ENCODE measurements around the gene GHDC.

DNA sequence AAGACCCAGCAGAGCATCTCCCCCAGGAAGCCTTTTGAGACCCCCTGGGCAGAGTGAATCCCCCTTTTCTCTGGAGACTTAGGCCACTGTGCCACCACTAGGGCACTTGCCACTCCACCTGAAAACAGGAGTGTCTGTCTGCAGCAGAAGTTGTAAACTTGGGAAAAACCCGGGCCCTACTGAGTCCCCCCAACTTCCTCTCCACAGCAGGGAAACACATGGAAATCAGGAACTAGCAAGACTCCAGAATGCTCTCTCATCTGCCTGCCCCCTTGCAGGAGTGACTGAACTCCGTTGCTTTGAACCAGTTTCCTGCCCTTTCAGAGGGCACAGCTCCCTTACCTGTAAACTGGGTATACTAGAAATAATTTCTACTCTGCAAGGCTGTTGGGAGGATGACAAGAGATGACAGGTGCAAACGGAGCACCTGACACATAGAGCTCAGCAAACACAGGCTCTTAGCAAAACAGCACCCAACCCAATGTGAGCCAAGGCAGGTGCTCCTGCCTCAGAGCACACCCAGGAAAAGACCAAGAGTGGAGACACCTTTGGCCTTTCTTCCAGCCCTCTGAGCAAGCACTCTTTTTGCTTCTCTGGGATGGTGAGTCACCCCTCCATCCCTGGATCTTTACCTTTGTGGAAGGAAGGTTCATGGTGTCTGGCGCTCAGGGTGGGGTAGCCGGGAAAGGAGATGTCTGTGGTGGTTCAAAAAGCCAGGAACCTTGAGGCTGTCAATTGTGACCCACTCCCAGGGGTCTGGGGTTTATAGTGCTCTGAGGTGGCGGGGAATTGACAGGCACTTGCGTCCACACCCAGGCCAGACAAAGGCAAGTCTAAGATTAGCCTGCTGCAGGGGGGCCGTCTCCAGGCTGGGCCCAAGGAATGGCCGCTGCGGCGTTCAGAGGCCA is 9.3 kb downstream of the GHDC start, which contains the start of gene HCRT:
- TF ChIP-seq FOXJ3 (CRISPR knock-in tag; IDR thresholded peaks at IDR 0.05; ENCODE audit: borderline replicate concordance) (no peak), ZNF423 (CRISPR knock-in tag; IDR thresholded peaks at IDR 0.05) (no peak), E2F1 (CRISPR knock-in tag; IDR thresholded peaks at IDR 0.05) (no peak), ATF2 (CRISPR knock-in tag; IDR thresholded peaks at IDR 0.05; ENCODE audit: borderline replicate concordance, low read depth) (no peak), USF2 (CRISPR knock-in tag; IDR thresholded peaks at IDR 0.05) (no peak), ZNF263 (CRISPR knock-in tag; IDR thresholded peaks at IDR 0.05; ENCODE audit: low read depth) (no peak), SP1 (CRISPR knock-in tag; conservative IDR thresholded peaks at IDR 0.05) (no peak), MXD4 (CRISPR knock-in tag; IDR thresholded peaks at IDR 0.05; ENCODE audit: borderline replicate concordance) (no peak), ZSCAN18 (CRISPR knock-in tag; IDR thresholded peaks at IDR 0.05) (no peak), JUN (CRISPR knock-in tag; IDR thresholded peaks at IDR 0.05) (no peak), EMX1 (CRISPR knock-in tag; IDR thresholded peaks at IDR 0.05) (no peak)
- TF ChIP-seq, protein P1, sequence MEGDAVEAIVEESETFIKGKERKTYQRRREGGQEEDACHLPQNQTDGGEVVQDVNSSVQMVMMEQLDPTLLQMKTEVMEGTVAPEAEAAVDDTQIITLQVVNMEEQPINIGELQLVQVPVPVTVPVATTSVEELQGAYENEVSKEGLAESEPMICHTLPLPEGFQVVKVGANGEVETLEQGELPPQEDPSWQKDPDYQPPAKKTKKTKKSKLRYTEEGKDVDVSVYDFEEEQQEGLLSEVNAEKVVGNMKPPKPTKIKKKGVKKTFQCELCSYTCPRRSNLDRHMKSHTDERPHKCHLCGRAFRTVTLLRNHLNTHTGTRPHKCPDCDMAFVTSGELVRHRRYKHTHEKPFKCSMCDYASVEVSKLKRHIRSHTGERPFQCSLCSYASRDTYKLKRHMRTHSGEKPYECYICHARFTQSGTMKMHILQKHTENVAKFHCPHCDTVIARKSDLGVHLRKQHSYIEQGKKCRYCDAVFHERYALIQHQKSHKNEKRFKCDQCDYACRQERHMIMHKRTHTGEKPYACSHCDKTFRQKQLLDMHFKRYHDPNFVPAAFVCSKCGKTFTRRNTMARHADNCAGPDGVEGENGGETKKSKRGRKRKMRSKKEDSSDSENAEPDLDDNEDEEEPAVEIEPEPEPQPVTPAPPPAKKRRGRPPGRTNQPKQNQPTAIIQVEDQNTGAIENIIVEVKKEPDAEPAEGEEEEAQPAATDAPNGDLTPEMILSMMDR (IDR thresholded peaks at IDR 0.05), result no peak
- TF ChIP-seq, protein P2, sequence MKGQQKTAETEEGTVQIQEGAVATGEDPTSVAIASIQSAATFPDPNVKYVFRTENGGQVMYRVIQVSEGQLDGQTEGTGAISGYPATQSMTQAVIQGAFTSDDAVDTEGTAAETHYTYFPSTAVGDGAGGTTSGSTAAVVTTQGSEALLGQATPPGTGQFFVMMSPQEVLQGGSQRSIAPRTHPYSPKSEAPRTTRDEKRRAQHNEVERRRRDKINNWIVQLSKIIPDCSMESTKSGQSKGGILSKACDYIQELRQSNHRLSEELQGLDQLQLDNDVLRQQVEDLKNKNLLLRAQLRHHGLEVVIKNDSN (CRISPR knock-in tag; IDR thresholded peaks at IDR 0.05), result no peak

Data from WTC11 (cell line).